HEK293 (cell line): ENCODE measurements around the gene MRPS5.

Experiments
- GLIS1 ChIP-seq: fragments of 450-650 bp; formaldehyde crosslinking; IDR thresholded peaks from 2 replicates; pipeline ENCODE4 v1.5.1; 2016; ENCODE audit warnings: missing biosample characterization, missing genetic modification characterization
- KLF9 ChIP-seq: fragments of 450-650 bp; formaldehyde crosslinking; IDR thresholded peaks from 2 replicates; pipeline ENCODE4 v1.5.1; 2016; ENCODE audit warnings: missing biosample characterization, missing genetic modification characterization, low read depth
- SETDB1 ChIP-seq: IDR thresholded peaks from one replicate; pipeline ENCODE4 v1.6.1; 2017; ENCODE audit warnings: mild to moderate bottlenecking, low read length, moderate library complexity, mixed read lengths; ENCODE audit not compliant: insufficient read length
- ZFP69B ChIP-seq: fragments of 450-650 bp; formaldehyde crosslinking; IDR thresholded peaks from 2 replicates; pipeline ENCODE4 v1.5.1; 2016; ENCODE audit warnings: missing biosample characterization, missing genetic modification characterization
- ZNF112 ChIP-seq: fragments of 450-650 bp; formaldehyde crosslinking; IDR thresholded peaks from 2 replicates; pipeline ENCODE4 v1.5.0; 2017; ENCODE audit warnings: missing biosample characterization, missing genetic modification characterization
- ZNF114 ChIP-seq: fragments of 450-650 bp; formaldehyde crosslinking; IDR thresholded peaks from 2 replicates; pipeline ENCODE4 v1.5.0; 2017; ENCODE audit warnings: missing biosample characterization, missing genetic modification characterization
- ZNF157 ChIP-seq: fragments of 450-650 bp; formaldehyde crosslinking; IDR thresholded peaks from 2 replicates; pipeline ENCODE4 v1.5.1; 2016; ENCODE audit warnings: missing biosample characterization, missing genetic modification characterization
- ZNF16 ChIP-seq: fragments of 450-650 bp; formaldehyde crosslinking; IDR thresholded peaks from 2 replicates; pipeline ENCODE4 v1.5.1; 2016; ENCODE audit warnings: low read depth, missing biosample characterization, missing genetic modification characterization
- ZNF174 ChIP-seq: fragments of 450-650 bp; formaldehyde crosslinking; IDR thresholded peaks from 2 replicates; pipeline ENCODE4 v1.5.0; 2017; ENCODE audit warnings: missing biosample characterization, mild to moderate bottlenecking, missing genetic modification characterization
- ZNF184 ChIP-seq: fragments of 450-650 bp; IDR thresholded peaks from 2 replicates; pipeline ENCODE4 v1.5.1; 2018; ENCODE audit warnings: missing biosample characterization, mild to moderate bottlenecking, missing genetic modification characterization
- ZNF302 ChIP-seq: fragments of 450-650 bp; formaldehyde crosslinking; IDR thresholded peaks from 2 replicates; pipeline ENCODE4 v1.5.1; 2016; ENCODE audit warnings: missing biosample characterization, missing genetic modification characterization, low read depth
- ZNF335 ChIP-seq: fragments of 450-650 bp; formaldehyde crosslinking; conservative IDR thresholded peaks from 2 replicates; pipeline ENCODE4 v1.5.1; 2016; ENCODE audit warnings: missing biosample characterization, missing genetic modification characterization
- ZNF423 ChIP-seq: fragments of 450-650 bp; formaldehyde crosslinking; IDR thresholded peaks from 2 replicates; pipeline ENCODE4 v1.5.1; 2016; ENCODE audit warnings: missing biosample characterization, missing genetic modification characterization
- ZNF510 ChIP-seq: fragments of 450-650 bp; formaldehyde crosslinking; IDR thresholded peaks from 2 replicates; pipeline ENCODE4 v1.5.1; 2018; ENCODE audit warnings: mild to moderate bottlenecking, missing genetic modification characterization, missing biosample characterization; ENCODE audit not compliant: insufficient replicate concordance
- ZNF514 ChIP-seq: fragments of 450-650 bp; formaldehyde crosslinking; IDR thresholded peaks from 2 replicates; pipeline ENCODE4 v1.5.1; 2016; ENCODE audit warnings: missing biosample characterization, missing genetic modification characterization
- ZNF555 ChIP-seq: fragments of 450-650 bp; formaldehyde crosslinking; conservative IDR thresholded peaks from 2 replicates; pipeline ENCODE4 v1.5.1; 2017; ENCODE audit warnings: missing biosample characterization, mild to moderate bottlenecking, missing genetic modification characterization, inconsistent platforms
- ZNF561 ChIP-seq: fragments of 450-650 bp; IDR thresholded peaks from 2 replicates; pipeline ENCODE4 v1.5.1; 2018; ENCODE audit warnings: missing biosample characterization, missing genetic modification characterization, borderline replicate concordance
- ZNF624 ChIP-seq: fragments of 450-650 bp; formaldehyde crosslinking; IDR thresholded peaks from 2 replicates; pipeline ENCODE4 v1.5.1; 2017; ENCODE audit warnings: missing biosample characterization, missing genetic modification characterization
- ZNF629 ChIP-seq: fragments of 450-650 bp; formaldehyde crosslinking; IDR thresholded peaks from 2 replicates; pipeline ENCODE4 v1.5.1; 2017; ENCODE audit warnings: missing biosample characterization, missing genetic modification characterization
- ZNF777 ChIP-seq: fragments of 450-650 bp; formaldehyde crosslinking; IDR thresholded peaks from 2 replicates; pipeline ENCODE4 v1.5.1; 2017; ENCODE audit warnings: missing biosample characterization, missing genetic modification characterization, borderline replicate concordance
- ZNF792 ChIP-seq: fragments of 450-650 bp; formaldehyde crosslinking; IDR thresholded peaks from 2 replicates; pipeline ENCODE4 v1.5.1; 2016; ENCODE audit warnings: missing biosample characterization, missing genetic modification characterization
- ZSCAN16 ChIP-seq: fragments of 450-650 bp; formaldehyde crosslinking; IDR thresholded peaks from 2 replicates; pipeline ENCODE4 v1.5.1; 2016; ENCODE audit warnings: missing biosample characterization, missing genetic modification characterization
- TF ChIP-seq, protein P1 (sequence below): fragments of 450-650 bp; formaldehyde crosslinking; IDR thresholded peaks from 2 replicates; pipeline ENCODE4 v1.5.1; 2016; ENCODE audit warnings: missing biosample characterization, missing genetic modification characterization
- TF ChIP-seq, protein P2 (sequence below): IDR thresholded peaks from 2 replicates; pipeline ENCODE4 v1.6.1; 2011; ENCODE audit warnings: mild to moderate bottlenecking, low read depth, low read length, borderline replicate concordance
- TF ChIP-seq, protein P3 (sequence below): fragments of 450-650 bp; formaldehyde crosslinking; conservative IDR thresholded peaks from 2 replicates; pipeline ENCODE4 v1.5.1; 2016; ENCODE audit warnings: low read depth, missing biosample characterization, missing genetic modification characterization
- TF ChIP-seq, protein P4 (sequence below): fragments of 450-650 bp; formaldehyde crosslinking; IDR thresholded peaks from 2 replicates; pipeline ENCODE4 v1.5.1; 2016; ENCODE audit warnings: missing biosample characterization, missing genetic modification characterization
- TF ChIP-seq, protein P5 (sequence below): fragments of 450-650 bp; formaldehyde crosslinking; IDR thresholded peaks from 2 replicates; pipeline ENCODE4 v1.5.1; 2016; ENCODE audit warnings: missing biosample characterization, missing genetic modification characterization
- TF ChIP-seq, protein P6 (sequence below): fragments of 450-650 bp; formaldehyde crosslinking; conservative IDR thresholded peaks from 2 replicates; pipeline ENCODE4 v1.5.1; 2016; ENCODE audit warnings: low read depth, missing biosample characterization, missing genetic modification characterization

Gene MRPS5

DNA sequence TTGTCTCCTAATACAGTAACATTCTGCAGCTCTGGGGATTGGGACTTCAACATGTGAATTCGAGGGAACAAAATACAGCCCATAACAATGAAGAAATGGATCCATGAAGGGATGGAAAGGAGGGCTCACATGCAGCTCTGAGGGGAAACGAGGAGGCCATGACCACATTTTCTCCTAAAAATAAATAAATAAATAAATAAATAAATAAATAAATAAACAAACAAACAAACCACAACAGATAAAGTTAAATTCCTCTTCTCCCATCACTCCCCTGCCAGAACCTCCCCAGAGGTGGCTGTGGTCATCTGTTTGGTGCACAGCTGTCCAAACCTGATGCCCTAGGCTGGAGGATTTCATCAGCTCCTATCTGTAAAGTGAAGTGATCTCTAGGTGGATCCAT is 53.4 kb downstream of the MRPS5 start (continued):
- TF ChIP-seq, protein P1, sequence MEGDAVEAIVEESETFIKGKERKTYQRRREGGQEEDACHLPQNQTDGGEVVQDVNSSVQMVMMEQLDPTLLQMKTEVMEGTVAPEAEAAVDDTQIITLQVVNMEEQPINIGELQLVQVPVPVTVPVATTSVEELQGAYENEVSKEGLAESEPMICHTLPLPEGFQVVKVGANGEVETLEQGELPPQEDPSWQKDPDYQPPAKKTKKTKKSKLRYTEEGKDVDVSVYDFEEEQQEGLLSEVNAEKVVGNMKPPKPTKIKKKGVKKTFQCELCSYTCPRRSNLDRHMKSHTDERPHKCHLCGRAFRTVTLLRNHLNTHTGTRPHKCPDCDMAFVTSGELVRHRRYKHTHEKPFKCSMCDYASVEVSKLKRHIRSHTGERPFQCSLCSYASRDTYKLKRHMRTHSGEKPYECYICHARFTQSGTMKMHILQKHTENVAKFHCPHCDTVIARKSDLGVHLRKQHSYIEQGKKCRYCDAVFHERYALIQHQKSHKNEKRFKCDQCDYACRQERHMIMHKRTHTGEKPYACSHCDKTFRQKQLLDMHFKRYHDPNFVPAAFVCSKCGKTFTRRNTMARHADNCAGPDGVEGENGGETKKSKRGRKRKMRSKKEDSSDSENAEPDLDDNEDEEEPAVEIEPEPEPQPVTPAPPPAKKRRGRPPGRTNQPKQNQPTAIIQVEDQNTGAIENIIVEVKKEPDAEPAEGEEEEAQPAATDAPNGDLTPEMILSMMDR (tag by site-specific recombination) = no peak
- TF ChIP-seq ZNF335 = no peak
- no peak for TF ChIP-seq SETDB1
- TF ChIP-seq, protein P2, sequence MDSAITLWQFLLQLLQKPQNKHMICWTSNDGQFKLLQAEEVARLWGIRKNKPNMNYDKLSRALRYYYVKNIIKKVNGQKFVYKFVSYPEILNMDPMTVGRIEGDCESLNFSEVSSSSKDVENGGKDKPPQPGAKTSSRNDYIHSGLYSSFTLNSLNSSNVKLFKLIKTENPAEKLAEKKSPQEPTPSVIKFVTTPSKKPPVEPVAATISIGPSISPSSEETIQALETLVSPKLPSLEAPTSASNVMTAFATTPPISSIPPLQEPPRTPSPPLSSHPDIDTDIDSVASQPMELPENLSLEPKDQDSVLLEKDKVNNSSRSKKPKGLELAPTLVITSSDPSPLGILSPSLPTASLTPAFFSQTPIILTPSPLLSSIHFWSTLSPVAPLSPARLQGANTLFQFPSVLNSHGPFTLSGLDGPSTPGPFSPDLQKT = no peak
- TF ChIP-seq ZNF624 (tag by site-specific recombination) = no peak
- TF ChIP-seq ZNF423 (tag by site-specific recombination) = no peak
- no peak for TF ChIP-seq ZNF112 (tag by site-specific recombination)
- TF ChIP-seq ZSCAN16 (tag by site-specific recombination) = no peak
- no peak for TF ChIP-seq ZNF184 (tag by site-specific recombination)
- no peak for TF ChIP-seq ZNF157 (tag by site-specific recombination)
- TF ChIP-seq ZNF514 (tag by site-specific recombination) = no peak
- TF ChIP-seq, protein P3, sequence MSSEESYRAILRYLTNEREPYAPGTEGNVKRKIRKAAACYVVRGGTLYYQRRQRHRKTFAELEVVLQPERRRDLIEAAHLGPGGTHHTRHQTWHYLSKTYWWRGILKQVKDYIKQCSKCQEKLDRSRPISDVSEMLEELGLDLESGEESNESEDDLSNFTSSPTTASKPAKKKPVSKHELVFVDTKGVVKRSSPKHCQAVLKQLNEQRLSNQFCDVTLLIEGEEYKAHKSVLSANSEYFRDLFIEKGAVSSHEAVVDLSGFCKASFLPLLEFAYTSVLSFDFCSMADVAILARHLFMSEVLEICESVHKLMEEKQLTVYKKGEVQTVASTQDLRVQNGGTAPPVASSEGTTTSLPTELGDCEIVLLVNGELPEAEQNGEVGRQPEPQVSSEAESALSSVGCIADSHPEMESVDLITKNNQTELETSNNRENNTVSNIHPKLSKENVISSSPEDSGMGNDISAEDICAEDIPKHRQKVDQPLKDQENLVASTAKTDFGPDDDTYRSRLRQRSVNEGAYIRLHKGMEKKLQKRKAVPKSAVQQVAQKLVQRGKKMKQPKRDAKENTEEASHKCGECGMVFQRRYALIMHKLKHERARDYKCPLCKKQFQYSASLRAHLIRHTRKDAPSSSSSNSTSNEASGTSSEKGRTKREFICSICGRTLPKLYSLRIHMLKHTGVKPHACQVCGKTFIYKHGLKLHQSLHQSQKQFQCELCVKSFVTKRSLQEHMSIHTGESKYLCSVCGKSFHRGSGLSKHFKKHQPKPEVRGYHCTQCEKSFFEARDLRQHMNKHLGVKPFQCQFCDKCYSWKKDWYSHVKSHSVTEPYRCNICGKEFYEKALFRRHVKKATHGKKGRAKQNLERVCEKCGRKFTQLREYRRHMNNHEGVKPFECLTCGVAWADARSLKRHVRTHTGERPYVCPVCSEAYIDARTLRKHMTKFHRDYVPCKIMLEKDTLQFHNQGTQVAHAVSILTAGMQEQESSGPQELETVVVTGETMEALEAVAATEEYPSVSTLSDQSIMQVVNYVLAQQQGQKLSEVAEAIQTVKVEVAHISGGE (tag by site-specific recombination) = peak; percentile 64
- TF ChIP-seq KLF9 (tag by site-specific recombination) = no peak
- TF ChIP-seq, protein P4, sequence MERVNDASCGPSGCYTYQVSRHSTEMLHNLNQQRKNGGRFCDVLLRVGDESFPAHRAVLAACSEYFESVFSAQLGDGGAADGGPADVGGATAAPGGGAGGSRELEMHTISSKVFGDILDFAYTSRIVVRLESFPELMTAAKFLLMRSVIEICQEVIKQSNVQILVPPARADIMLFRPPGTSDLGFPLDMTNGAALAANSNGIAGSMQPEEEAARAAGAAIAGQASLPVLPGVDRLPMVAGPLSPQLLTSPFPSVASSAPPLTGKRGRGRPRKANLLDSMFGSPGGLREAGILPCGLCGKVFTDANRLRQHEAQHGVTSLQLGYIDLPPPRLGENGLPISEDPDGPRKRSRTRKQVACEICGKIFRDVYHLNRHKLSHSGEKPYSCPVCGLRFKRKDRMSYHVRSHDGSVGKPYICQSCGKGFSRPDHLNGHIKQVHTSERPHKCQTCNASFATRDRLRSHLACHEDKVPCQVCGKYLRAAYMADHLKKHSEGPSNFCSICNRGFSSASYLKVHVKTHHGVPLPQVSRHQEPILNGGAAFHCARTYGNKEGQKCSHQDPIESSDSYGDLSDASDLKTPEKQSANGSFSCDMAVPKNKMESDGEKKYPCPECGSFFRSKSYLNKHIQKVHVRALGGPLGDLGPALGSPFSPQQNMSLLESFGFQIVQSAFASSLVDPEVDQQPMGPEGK (tag by site-specific recombination) = no peak
- no peak for TF ChIP-seq ZNF792
- TF ChIP-seq ZNF510 = no peak
- TF ChIP-seq, protein P5, sequence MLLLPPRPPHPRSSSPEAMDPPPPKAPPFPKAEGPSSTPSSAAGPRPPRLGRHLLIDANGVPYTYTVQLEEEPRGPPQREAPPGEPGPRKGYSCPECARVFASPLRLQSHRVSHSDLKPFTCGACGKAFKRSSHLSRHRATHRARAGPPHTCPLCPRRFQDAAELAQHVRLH (tag by site-specific recombination) = no peak
- no peak for TF ChIP-seq ZFP69B (tag by site-specific recombination)
- no peak for TF ChIP-seq GLIS1 (tag by site-specific recombination)
- TF ChIP-seq ZNF555 (tag by site-specific recombination) = peak; percentile 66
- no peak for TF ChIP-seq ZNF302
- TF ChIP-seq ZNF114 (tag by site-specific recombination) = no peak
- no peak for TF ChIP-seq ZNF16 (tag by site-specific recombination)
- no peak for TF ChIP-seq ZNF777 (tag by site-specific recombination)
- TF ChIP-seq ZNF174 (tag by site-specific recombination) = no peak
- no peak for TF ChIP-seq ZNF629 (tag by site-specific recombination)
- TF ChIP-seq, protein P6, sequence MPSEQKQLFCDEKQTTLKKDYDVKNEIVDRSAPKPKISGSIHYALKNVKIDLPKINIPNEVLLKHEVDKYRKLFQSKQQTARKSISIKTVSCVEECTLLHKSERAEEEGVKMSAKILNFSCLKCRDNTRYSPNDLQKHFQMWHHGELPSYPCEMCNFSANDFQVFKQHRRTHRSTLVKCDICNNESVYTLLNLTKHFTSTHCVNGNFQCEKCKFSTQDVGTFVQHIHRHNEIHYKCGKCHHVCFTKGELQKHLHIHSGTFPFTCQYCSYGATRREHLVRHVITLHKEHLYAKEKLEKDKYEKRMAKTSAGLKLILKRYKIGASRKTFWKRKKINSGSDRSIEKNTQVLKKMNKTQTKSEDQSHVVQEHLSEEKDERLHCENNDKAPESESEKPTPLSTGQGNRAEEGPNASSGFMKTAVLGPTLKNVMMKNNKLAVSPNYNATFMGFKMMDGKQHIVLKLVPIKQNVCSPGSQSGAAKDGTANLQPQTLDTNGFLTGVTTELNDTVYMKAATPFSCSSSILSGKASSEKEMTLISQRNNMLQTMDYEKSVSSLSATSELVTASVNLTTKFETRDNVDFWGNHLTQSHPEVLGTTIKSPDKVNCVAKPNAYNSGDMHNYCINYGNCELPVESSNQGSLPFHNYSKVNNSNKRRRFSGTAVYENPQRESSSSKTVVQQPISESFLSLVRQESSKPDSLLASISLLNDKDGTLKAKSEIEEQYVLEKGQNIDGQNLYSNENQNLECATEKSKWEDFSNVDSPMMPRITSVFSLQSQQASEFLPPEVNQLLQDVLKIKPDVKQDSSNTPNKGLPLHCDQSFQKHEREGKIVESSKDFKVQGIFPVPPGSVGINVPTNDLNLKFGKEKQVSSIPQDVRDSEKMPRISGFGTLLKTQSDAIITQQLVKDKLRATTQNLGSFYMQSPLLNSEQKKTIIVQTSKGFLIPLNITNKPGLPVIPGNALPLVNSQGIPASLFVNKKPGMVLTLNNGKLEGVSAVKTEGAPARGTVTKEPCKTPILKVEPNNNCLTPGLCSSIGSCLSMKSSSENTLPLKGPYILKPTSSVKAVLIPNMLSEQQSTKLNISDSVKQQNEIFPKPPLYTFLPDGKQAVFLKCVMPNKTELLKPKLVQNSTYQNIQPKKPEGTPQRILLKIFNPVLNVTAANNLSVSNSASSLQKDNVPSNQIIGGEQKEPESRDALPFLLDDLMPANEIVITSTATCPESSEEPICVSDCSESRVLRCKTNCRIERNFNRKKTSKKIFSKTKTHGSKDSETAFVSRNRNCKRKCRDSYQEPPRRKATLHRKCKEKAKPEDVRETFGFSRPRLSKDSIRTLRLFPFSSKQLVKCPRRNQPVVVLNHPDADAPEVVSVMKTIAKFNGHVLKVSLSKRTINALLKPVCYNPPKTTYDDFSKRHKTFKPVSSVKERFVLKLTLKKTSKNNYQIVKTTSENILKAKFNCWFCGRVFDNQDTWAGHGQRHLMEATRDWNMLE = peak; percentile 79
- no peak for TF ChIP-seq ZNF561 (tag by site-specific recombination)
